SW480 (cell line): ENCODE measurements around the gene GUCY1A1.
"Not testable (repeated sequence)": the region's sequence is repeated elsewhere in the genome, so short reads cannot be mapped to it uniquely, and the experiment has no call there.

ENCODE experiments used
- DNase-seq: peaks from one replicate; pipeline ENCODE4 v3.0.0-alpha.2; 2016; ENCODE audit warnings: low spot score

The GUCY1A1 gene

GRCh38 chr4:155666344-155667221 lies at the start of gene GUCY1A1:
TSS of gene GUCY1A1 (plus strand) at chr4:155666848. CDS start at chr4:155696868, 30,020 bp downstream.
- no peak for DNase-seq

DNA sequence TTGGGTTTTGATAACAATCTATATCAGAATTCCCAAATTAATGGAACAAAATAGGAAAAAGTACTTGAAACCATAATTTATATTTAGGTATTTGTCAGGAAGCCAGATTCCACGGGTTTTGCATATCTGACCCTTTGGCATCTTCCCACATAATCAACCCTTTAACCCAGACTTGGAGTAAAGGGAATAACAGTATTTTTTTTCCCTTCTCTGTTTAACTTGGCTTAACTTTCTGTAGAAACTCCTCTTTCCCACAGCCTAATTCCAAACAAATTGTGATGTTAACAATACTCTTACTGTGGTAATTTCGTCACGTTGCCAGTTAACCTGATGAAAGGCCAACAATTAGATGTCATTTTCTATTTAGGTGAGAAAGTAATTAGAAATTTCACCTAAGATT lies 49.4 kb upstream of the GUCY1A1 start:
- no peak for DNase-seq

DNA sequence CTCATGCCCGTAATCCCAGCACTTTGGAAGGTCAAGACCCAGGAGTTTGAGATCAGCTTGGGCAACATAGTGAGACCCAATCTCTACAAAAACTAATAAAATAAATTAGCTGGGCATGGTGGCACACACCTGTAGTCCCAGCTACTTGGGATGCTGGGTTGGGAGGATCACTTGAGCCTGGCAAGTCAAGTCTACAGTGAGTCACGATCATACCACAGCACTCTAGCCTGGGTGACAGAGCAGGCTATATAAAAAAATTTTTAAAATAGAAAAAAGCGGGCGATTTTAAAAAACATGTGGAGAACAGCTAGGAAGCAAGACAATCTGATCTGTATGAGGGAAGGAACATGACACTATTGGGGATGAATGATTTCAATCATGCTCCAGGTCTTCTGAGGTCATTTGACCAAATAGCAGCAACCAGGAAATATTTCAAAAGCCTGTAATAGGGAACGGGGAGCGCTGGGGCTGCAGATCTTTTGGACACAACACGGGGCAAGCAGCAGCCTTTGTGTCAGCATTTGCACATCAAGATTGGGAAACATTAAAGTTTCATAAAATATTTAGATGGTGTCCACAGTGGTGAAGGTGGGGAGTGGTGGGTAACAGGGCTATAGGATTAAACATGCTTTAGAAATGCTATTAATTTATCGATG lies 48.3 kb upstream of the GUCY1A1 start:
- DNase-seq = no peak

DNA sequence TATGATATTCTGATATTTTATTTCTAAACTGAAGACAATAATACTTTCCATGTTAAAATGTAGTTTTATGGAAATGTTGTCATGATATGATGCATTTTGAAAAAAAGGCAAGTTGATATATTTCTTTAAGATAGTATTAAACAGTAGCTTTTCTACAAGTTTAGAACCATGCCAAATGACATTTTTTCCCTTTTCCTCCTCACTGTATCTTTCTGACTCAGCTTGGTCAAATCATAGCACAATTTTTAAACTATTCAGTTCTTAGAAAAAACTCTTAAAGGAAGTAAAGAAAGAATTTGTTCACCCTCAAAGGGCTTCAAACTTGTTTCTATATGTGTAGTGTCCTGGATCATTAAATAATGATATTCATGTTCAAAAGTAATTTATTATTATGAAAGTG lies 46.0 kb upstream of the GUCY1A1 start:
- no peak for DNase-seq

GRCh38 chr4:155624478-155624877 lies 42.2 kb upstream of the GUCY1A1 start:
- DNase-seq = no peak

DNA sequence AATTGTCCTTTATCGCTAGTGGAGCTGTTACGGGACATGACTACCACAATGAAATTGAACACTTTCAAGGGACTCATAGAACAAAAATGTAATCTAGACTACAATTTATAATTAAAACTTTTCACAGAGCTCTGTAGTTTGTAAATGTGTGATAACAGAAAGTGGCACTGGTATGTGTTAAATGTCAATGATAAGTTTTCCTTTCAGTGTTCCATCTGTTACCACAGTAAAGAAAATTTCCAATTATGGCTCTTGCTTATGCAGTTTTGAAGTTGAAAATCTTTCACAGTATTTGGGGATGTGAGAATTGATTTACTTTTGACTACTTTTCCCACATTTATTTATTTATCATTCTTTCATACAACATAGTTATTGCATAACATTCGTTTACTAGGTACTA lies 40.1 kb upstream of the GUCY1A1 start:
- no peak for DNase-seq

DNA sequence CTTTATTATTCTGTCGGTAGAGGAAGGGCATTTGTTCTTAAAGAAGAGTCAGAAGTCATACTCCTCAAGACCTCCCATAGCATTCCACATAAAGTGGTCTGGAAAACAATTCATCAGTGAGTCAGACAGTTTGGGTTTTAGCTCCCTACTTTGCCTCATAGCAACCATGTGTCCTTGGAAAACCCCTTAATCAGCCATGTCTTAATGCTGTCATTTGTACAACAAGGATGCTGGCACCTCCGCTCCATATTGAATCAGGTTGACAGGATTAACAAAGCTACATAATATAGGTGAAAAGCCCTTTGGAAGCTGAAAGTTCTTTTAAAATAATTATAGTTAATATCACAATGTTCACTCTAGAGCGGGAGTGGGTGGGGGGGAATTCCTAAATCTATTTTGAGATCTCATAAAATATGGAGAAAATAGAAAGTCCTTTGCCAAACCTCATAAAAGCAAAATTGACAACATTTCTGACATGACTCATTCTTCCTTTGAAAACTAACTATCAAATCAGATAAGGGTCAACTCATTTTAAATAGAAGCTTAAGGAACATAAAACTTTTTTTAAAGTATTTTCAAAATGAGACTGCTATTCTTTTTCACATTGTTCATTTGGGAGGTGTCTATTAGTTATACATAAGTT lies 37.3 kb upstream of the GUCY1A1 start:
- DNase-seq = no peak

- no peak for DNase-seq
These were observed 36.7 kb upstream of the GUCY1A1 start for GRCh38 chr4:155629956-155630355.

GRCh38 chr4:155632310-155632840 lies 34.3 kb upstream of the GUCY1A1 start:
- DNase-seq = no peak

DNA sequence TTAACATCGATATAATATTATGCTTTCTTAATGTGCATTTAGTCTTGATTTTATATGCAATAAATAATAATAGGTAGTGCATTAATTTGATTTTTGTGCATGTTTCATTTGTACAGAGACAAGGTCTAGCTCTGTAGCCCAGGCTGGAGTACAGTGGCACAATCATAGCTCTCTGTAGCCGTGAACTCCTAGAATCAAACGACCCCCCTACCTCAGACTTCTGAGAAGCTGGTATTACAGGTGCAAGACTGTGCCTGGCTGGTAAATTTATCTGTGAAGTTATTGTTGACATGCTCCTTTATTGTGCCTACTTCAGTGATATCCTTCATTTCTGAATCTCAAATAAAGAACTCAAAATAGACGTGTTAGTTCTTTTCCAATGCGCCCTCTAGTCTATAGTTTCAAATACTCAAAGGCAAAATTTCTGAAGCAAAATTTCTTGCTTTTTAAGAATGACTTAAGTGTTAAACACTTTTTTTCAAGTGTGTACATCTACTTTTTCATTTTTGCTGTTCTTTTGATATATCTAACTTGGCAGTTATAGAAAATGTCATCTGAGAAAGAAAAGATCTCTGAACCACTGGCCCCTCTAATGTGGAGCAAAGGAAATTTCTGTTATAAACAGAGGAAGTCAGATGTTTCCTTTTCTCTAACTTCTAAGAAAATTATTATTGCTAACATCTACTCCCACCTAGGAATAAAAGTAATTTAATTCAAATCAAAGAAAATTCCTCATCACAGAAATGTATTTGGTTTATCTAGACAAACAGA lies 28.3 kb upstream of the GUCY1A1 start:
- no peak for DNase-seq

DNA sequence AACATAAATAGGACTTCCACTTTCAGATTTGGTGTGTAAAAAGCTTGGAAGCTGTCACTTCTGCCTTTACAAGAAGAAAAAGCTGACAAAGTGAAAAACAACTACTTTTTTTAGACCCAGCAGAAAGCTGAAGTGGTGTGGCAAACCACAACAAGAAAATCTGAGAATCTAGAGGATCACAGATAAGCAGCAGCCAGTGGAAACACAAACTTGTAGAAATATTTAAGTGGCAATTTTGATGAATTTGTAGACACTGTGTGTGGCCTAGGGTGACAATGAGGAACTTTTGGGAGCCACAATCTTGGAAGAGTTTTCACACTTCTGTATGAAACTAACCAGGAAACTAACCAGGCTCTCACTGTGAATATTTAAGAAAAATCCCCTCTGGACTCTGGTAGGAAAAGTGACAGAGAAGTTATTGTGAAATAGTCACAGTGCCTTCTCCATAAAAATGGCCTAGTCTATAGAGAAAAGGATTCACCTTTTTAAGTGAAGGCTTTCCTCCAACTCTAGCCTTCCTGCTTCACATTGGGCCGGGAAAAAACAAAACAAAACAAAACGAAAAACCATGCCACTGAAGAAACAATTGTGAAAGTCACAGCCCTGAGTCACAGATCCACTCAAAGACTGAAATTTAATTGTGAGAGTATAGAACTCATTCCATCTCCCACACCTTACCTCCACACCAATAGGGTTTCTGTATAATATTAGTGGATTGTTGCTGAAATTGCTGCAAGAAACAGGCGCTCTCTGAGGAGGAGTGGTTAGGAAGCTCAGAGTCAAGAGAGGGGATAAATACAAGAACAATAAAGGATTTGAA lies 26.7 kb upstream of the GUCY1A1 start:
- DNase-seq = no peak

DNA sequence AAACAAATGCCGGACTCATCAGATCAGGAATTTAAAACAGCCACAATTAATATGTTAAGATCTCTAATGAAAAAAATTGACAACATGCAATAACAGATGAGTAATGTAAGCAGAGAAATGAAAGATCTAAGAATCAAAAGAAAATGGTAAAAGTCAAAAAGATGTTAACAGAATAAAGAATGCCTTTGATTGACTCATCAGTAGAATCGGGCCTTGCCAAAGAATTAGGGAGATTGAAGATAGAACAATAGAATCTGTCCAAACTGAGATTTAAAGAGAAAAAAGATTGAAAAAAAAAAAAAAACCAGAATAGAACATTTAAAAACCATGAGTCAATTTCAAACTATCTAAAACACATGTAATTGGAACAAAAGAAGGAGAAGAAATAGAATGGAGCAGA lies 25.9 kb upstream of the GUCY1A1 start:
- DNase-seq = no peak

GRCh38 chr4:155643087-155643486 lies 23.6 kb upstream of the GUCY1A1 start:
- no peak for DNase-seq

- no peak for DNase-seq
These were observed 20.6 kb upstream of the GUCY1A1 start for GRCh38 chr4:155646001-155646400.

DNA sequence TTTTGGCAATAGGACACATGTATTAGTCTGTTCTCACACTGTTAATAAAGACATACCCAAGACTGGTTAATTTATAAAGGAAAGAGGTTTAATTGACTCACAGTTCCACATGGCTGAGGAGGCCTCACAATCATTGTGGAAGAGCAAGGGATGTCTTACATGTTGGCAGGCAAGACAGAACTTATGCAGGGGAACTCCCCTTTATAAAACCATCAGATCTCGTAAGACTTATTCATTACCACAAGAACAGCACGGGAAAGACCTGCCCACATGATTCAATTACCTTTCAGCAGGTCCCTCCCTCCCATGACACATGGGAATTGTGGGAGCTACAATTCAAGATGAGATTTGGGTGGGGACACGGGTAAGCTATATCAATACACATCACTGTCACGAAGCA lies 15.9 kb upstream of the GUCY1A1 start:
- not testable (repeated sequence) for DNase-seq

GRCh38 chr4:155653052-155653451 lies 13.6 kb upstream of the GUCY1A1 start:
- no peak for DNase-seq

- no peak for DNase-seq
These were observed 10.6 kb upstream of the GUCY1A1 start for GRCh38 chr4:155656025-155656424.

- DNase-seq = no peak
These were observed 9.5 kb upstream of the GUCY1A1 start for GRCh38 chr4:155657169-155657568.

DNA sequence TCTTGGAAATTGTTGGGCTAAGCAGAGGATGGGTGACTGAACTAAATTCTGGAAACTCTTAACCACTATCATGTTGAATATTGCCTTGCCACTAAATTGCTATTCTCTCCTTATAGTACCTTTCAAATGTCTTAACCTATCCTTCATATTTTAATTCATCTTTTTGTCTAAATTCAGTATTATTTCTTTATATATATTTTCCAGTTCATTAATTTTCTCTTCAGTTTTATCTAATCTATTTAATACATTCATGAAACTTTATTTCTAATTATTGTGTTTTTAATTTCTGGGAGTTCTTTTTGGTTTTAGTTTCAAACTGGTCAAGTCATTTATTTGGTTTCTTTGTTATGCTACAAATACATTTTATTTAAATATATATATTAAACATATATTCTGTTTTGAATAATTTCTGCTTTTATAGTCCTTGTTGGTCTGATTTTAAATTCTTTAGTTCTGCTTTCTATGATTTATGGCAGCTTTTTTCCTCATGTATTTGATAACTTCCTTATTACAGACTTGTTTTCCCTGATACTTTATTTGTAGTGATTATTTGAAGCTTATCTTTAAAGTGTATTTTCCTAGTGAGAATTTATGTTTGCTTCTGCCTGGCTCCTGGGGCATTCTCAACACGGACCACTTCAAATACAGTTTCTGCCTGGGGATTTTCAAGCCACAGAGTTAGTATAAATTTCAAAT lies 8.5 kb upstream of the GUCY1A1 start:
- no peak for DNase-seq

DNA sequence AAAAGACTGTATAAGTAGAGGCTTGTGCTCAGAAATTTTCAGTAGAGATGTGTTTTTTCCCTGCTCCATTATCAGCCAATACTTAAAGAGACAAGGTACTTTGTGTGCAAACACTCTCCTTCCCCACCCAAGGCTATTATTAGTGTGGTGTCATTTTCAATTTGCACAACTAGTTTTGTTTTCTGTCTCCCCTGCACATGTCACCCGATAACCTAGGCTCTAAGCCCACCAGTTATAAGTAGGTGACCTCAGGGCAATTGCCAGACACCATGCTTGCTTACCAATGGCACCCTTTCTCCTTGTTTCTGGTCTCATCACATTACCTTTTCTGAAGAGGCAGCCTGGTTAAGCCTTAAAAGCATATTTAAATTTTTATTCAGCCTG lies 8.0 kb upstream of the GUCY1A1 start:
- no peak for DNase-seq

DNA sequence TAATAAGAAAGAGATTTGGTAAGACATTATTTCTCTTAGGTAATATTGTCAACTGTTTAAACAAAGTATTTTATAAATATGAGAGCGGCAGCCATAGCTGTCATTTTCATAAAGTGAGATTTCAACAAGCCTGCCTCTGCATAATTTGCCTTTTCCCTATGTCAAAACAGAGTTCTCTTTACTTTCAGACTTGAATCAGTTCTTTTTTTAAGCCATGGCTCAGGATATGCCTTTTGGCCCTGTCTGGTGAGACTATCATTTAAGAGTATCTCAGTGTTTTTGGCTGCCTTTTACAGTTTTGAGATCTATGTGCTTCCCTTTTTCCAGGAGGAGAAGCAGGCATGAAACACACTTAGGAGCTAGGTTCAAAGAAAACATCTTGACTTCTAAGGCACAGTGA lies 7.5 kb upstream of the GUCY1A1 start:
- no peak for DNase-seq
